T-helper 9 cell (primary cell): ENCODE results near the gene GADL1.
A peak's percentile ranks its signal among the peaks of the same experiment; 100 is the strongest.

Experiments used
- DNase-seq: peaks from one replicate; pipeline ENCODE4 v3.0.0-alpha.2; 2020

GADL1 gene

GRCh38 chr3:30754426-30754825 is 140.0 kb downstream of the GADL1 start:
- DNase-seq: no peak

- DNase-seq: no peak
Observed at GRCh38 chr3:30753766-30754165, 140.7 kb downstream of the GADL1 start.

GRCh38 chr3:30752970-30753369 is 141.5 kb downstream of the GADL1 start:
- no peak for DNase-seq

GRCh38 chr3:30752491-30752890 is 142.0 kb downstream of the GADL1 start:
- no peak for DNase-seq

GRCh38 chr3:30751610-30752299 is 142.7 kb downstream of the GADL1 start:
- DNase-seq: peak; percentile 21

- no peak for DNase-seq
Observed at GRCh38 chr3:30750967-30751366, 143.5 kb downstream of the GADL1 start.

- no peak for DNase-seq
Observed at GRCh38 chr3:30749230-30749629, 145.2 kb downstream of the GADL1 start.

- DNase-seq: no peak
Observed at GRCh38 chr3:30747771-30748281, 146.6 kb downstream of the GADL1 start.

- no peak for DNase-seq
Observed at GRCh38 chr3:30743641-30744317, 150.7 kb downstream of the GADL1 start.

GRCh38 chr3:30742796-30743619 is 151.5 kb downstream of the GADL1 start:
- no peak for DNase-seq

GRCh38 chr3:30741889-30742288 is 152.6 kb downstream of the GADL1 start:
- no peak for DNase-seq

- no peak for DNase-seq
Observed at GRCh38 chr3:30738605-30739004, 155.9 kb downstream of the GADL1 start.

GRCh38 chr3:30737743-30738499 is 156.5 kb downstream of the GADL1 start:
- no peak for DNase-seq

GRCh38 chr3:30733696-30734095 is 160.8 kb downstream of the GADL1 start:
- no peak for DNase-seq

GRCh38 chr3:30733209-30733608 is 161.3 kb downstream of the GADL1 start:
- no peak for DNase-seq

GRCh38 chr3:30730967-30731366 is 163.5 kb downstream of the GADL1 start:
- DNase-seq: no peak

GRCh38 chr3:30729936-30730335 is 164.5 kb downstream of the GADL1 start:
- no peak for DNase-seq

GRCh38 chr3:30729512-30729911 is 164.9 kb downstream of the GADL1 start:
- no peak for DNase-seq

GRCh38 chr3:30728143-30728542 is 166.3 kb downstream of the GADL1 start:
- DNase-seq: no peak

- no peak for DNase-seq
Observed at GRCh38 chr3:30724863-30725262, 169.6 kb downstream of the GADL1 start.

GRCh38 chr3:30723211-30723610 is 171.2 kb downstream of the GADL1 start:
- no peak for DNase-seq

- DNase-seq: no peak
Observed at GRCh38 chr3:30721314-30721634, 173.2 kb downstream of the GADL1 start.
